Thyroid gland (tissue), 4 donors: ENCODE measurements around the gene METTL22. TPM values are rescaled to one million over a fixed set of nuclear protein-coding genes. Genes with fewer than 3 reads are reported as not detected.

Experiments used
- DNase-seq, 2 donors: peaks; one replicate each; pipeline ENCODE4 v3.0.0-alpha.2; 2019
- H3K27ac ChIP-seq, 3 donors: fragments of 200-600 bp; sonication (generic); 1 replicate in 2 of 3; 2 replicates in 1 of 3; pipeline ENCODE4 v1.5.1; 2016 to 2019; ENCODE audit warnings: mild to moderate bottlenecking in 1 of 3, moderate library complexity in 1 of 3
- H3K27me3 ChIP-seq: fragments of 200-600 bp; sonication (generic); one replicate; pipeline ENCODE4 v1.5.1; 2019
- H3K36me3 ChIP-seq, 2 donors: fragments of 200-600 bp; sonication (generic); one replicate each; pipeline ENCODE4 v1.5.1; 2016 to 2019
- H3K4me1 ChIP-seq, 2 donors: fragments of 200-600 bp; sonication (generic); one replicate each; pipeline ENCODE4 v1.5.1; 2017 to 2019
- H3K4me3 ChIP-seq, 3 donors: fragments of 200-600 bp; sonication (generic); replicated peaks in 1 of 3; 1 replicate in 2 of 3; 2 replicates in 1 of 3; pipeline ENCODE4 v1.5.1; 2016; ENCODE audit warnings: mild to moderate bottlenecking in 1 of 3
- H3K9me3 ChIP-seq: fragments of 200-600 bp; sonication (generic); one replicate; pipeline ENCODE4 v1.5.1; 2017
- POLR2A ChIP-seq, 2 donors: fragments of 450-650 bp; IDR thresholded peaks; one replicate each; pipeline ENCODE4 v1.6.1; 2017; ENCODE audit warnings: antibody characterized with exemption in 2 of 2, mild to moderate bottlenecking in 2 of 2, moderate library complexity in 1 of 2
- WGBS, 2 donors: methylation state at CpG; one replicate each; pipeline ENCODE4 v1.1.5; 2017; 5-methylcytosine and 5-hydroxymethylcytosine counted together
- intact Hi-C: fragments of 100-400 bp; cut with DNase I; formaldehyde crosslinking; loops from one replicate; pipeline ENCODE4 v1.15.1; 2023
- total RNA-seq, 4 donors: library from RNA; depleted of rRNA; stranded (reverse); fragments of >200 nt; gene quantifications; one replicate each; pipeline ENCODE4 v1.2.3, GENCODE V29; 2016
- TF ChIP-seq, protein P1 (sequence below), 6 experiments: fragments of 200-600 bp in 3 of 6; fragments of 450-650 bp in 3 of 6; sonication (generic) in 3 of 6; IDR thresholded peaks; one replicate each; pipeline ENCODE4 v1.5.1; 2016 to 2019; ENCODE audit warnings: antibody characterized with exemption in 6 of 6, mild to moderate bottlenecking in 2 of 6, inconsistent platforms in 1 of 6, moderate library complexity in 1 of 6

The METTL22 gene
- total RNA-seq, 4 donors from 2014 or later = 16.5 to 43.2 (median 18.8) TPM

DNA sequence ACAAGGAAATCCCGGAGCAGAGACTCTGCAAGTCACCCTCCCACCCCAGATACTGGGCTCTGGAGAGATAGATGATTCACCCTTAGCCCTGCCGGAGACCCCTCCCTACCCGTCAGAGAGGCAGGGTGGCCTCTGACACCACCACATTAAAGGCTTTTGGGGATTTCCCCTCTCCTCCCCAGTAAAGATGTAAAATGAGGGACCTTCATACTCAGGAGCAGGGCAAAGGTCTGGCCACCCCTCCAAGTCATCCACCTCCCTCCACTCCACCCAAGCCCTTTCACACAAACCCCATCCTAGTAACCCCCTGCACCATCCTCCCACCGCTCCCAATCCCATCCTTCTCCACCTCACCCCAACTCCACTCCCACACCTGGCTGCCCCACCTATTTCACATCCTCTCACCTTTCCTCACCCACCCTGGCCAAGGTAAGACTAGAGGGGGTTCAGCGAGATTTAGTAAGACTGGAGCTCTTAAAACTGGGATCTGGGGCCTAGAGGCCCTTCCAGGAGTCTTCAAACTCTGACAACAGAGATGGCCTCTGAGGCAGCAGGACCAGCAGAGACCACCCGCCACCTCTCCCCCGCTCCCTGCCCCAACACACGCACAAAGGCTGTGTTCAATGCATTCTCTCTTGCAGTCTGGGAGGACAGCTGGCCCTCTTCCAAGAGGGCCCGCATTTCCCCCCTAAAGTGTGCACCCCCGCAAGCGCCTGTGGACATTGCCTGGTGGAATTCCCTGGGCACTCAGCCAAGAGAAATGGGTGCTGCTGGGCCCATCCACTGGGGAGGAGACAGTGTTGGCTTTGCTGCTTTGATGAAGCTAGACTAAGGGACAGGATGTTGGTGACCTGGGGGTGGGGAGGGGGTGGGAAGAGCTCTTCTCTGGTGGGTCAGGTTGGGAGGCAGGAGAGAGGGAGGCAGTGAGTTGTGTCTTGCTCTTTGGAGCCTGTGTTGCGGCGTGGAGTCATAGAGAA is 54.0 kb downstream of the METTL22 start:
- Histone ChIP-seq H3K27ac (no peak overlapping the region), H3K27me3 (no peaks in the 10 kb centered on the region), H3K9me3 (no peaks in the 10 kb centered on the region), H3K4me1 (peaks cover 17 to 22% of the 10 kb centered on the region in 2 donors), H3K36me3 (no peaks in the 10 kb centered on the region), H3K4me3 (peak overlapping the region in 1 of 3 donors; percentile 45)
- 59 to 70% methylated on average over 10 to 13 of the region's 13 CpGs for WGBS, 2 donors
- intact Hi-C loops = no loop called here
- DNase-seq = peak; percentile 44 to 59
- TF ChIP-seq POLR2A (IDR thresholded peaks at IDR 0.05) = no peak

DNA sequence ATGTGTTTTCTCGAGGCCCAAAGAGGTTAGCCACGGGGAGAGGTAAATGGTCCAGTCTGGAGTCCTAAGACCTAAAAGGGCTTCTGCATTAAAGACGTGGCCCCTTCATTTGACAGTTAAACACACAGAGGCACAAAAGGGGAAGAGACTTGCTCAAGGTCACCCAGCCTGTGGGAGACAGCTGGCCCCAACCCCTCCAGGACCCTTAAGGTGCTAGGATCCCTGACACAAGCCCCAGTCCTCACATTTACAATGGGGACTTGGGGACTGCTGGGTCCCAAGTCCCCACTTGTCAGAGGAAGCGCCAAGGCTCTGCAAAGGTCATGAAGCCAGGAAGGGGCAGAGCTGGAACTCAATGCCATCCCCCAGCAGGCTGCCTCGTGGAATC is 54.7 kb downstream of the METTL22 start:
- intact Hi-C loops = no loop called here
- no peak for DNase-seq

GRCh38 chr16:8676737-8677375 is 55.4 kb downstream of the METTL22 start:
- TF ChIP-seq, protein P1, sequence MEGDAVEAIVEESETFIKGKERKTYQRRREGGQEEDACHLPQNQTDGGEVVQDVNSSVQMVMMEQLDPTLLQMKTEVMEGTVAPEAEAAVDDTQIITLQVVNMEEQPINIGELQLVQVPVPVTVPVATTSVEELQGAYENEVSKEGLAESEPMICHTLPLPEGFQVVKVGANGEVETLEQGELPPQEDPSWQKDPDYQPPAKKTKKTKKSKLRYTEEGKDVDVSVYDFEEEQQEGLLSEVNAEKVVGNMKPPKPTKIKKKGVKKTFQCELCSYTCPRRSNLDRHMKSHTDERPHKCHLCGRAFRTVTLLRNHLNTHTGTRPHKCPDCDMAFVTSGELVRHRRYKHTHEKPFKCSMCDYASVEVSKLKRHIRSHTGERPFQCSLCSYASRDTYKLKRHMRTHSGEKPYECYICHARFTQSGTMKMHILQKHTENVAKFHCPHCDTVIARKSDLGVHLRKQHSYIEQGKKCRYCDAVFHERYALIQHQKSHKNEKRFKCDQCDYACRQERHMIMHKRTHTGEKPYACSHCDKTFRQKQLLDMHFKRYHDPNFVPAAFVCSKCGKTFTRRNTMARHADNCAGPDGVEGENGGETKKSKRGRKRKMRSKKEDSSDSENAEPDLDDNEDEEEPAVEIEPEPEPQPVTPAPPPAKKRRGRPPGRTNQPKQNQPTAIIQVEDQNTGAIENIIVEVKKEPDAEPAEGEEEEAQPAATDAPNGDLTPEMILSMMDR (IDR thresholded peaks at IDR 0.05) = no peak
- no peak for TF ChIP-seq POLR2A (IDR thresholded peaks at IDR 0.05)
- no peak overlapping the region for H3K27ac ChIP-seq
- H3K27me3 ChIP-seq = no peaks in the 10 kb centered on the region
- intact Hi-C loops = no loop called here
- H3K36me3 ChIP-seq = no peaks in the 10 kb centered on the region
- peaks cover 12 to 15% of the 10 kb centered on the region in 2 donors for H3K4me1 ChIP-seq
- no peak for DNase-seq
- H3K9me3 ChIP-seq = no peaks in the 10 kb centered on the region
- whole genome bisulfite sequencing, 2 donors = 73 to 74% methylated on average over 7 of the region's 7 CpGs
- no peak overlapping the region for H3K4me3 ChIP-seq

More for the DNA sequence above, 54.7 kb downstream of the METTL22 start:
- WGBS, 2 donors = 65 to 80% methylated on average over 3 to 5 of the region's 5 CpGs
- no peak for TF ChIP-seq POLR2A (IDR thresholded peaks at IDR 0.05)
- TF ChIP-seq, protein P1 (IDR thresholded peaks at IDR 0.05) = no peak
- Histone ChIP-seq H3K27me3 (no peaks in the 10 kb centered on the region), H3K9me3 (no peaks in the 10 kb centered on the region), H3K27ac (no peak overlapping the region), H3K4me3 (no peak overlapping the region), H3K36me3 (no peaks in the 10 kb centered on the region), H3K4me1 (peaks cover 12 to 15% of the 10 kb centered on the region in 2 donors)

GRCh38 chr16:8677481-8677880 is 56.0 kb downstream of the METTL22 start:
- no peak for DNase-seq
- H3K4me1 ChIP-seq = peaks cover 12 to 15% of the 10 kb centered on the region in 2 donors
- H3K36me3 ChIP-seq = no peaks in the 10 kb centered on the region
- no peak overlapping the region for H3K4me3 ChIP-seq
- no peak overlapping the region for H3K27ac ChIP-seq
- WGBS, 2 donors = 95% methylated on average over 5 of the region's 5 CpGs
- no peaks in the 10 kb centered on the region for H3K27me3 ChIP-seq
- intact Hi-C loops = no loop called here
- no peaks in the 10 kb centered on the region for H3K9me3 ChIP-seq
- no peak for TF ChIP-seq POLR2A (IDR thresholded peaks at IDR 0.05)
- TF ChIP-seq, protein P1 (IDR thresholded peaks at IDR 0.05) = no peak

DNA sequence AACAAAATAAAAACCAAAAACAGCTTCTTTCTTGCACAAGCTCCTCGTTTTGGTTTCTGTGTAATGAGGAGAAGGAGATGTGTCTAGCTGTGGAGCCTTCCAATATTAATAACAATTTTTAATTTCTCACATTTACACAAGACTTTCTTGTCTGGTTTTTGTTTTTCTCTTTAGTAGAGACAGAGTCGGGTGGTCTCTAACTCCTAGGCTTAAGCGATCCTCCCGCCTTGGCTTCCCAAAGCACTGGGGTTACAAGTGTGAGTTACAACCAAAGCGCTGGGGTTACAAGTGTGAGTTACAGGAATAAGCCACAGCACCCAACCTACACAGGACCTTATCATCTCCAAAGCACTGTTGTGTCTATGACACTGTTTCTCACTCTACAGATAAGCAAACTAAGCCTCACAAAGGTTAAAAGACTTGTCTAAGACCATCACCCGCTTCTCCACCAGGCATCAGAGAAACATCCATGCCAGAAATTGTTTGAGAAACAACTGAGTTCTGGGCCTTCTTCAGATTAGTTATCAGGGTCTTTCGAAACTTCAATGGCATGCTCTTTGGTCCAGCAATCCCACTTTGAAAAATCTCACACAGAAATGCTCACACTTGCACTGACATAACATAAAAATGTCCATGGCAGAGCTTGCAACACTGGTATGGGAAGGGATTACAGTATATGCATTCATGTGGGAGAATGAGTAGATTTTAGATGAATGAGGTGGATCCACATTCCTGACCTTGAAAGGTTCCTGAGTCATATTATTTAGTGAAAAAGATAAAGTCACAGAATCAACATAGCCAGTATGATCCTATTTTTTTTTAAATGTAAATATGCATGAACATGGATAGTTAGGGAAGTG is 56.8 kb downstream of the METTL22 start:
- WGBS, 2 donors = 93 to 95% methylated on average over 7 of the region's 7 CpGs
- TF ChIP-seq POLR2A (IDR thresholded peaks at IDR 0.05) = no peak
- TF ChIP-seq, protein P1 (IDR thresholded peaks at IDR 0.05) = no peak
- Histone ChIP-seq H3K36me3 (no peaks in the 10 kb centered on the region), H3K9me3 (no peaks in the 10 kb centered on the region), H3K27ac (no peak overlapping the region), H3K4me1 (peaks cover 12 to 15% of the 10 kb centered on the region in 2 donors), H3K4me3 (no peak overlapping the region), H3K27me3 (no peaks in the 10 kb centered on the region)
- no peak for DNase-seq
- intact Hi-C loops = no loop called here
